Astrocyte of the cerebellum (primary cell): Measurements from ENCODE around the gene MORC3.
"Not testable (repeated sequence)": the region's sequence is repeated elsewhere in the genome, so short reads cannot be mapped to it uniquely, and the experiment has no call there.

Source experiments
- DNase-seq: peaks from one replicate; pipeline ENCODE4 v3.0.0-alpha.2; 2011; ENCODE audit warnings: low read depth
- H3K4me3 ChIP-seq: 2 replicates; pipeline ENCODE4 v1.5.1; 2011; ENCODE audit warnings: mild to moderate bottlenecking, low read depth, low read length, moderate library complexity
- CTCF ChIP-seq: IDR thresholded peaks from 2 replicates; pipeline ENCODE4 v1.5.1; 2012; ENCODE audit warnings: low read length, low read depth, moderate library complexity, mild to moderate bottlenecking; ENCODE audit errors: missing control alignments
- in situ Hi-C: cut with HindIII; loops from 2 replicates; pipeline ENCODE4 v1.10.0; 2017; ENCODE audit warnings: low sequenced_read_pairs

MORC3 gene

GRCh38 chr21:36297406-36297937, 22.5 kb upstream of the MORC3 start:
- H3K4me3 ChIP-seq, result no peak overlapping the region
- TF ChIP-seq CTCF, result no peak
- in situ Hi-C loops, result no loop called here
- no peak for DNase-seq

DNA sequence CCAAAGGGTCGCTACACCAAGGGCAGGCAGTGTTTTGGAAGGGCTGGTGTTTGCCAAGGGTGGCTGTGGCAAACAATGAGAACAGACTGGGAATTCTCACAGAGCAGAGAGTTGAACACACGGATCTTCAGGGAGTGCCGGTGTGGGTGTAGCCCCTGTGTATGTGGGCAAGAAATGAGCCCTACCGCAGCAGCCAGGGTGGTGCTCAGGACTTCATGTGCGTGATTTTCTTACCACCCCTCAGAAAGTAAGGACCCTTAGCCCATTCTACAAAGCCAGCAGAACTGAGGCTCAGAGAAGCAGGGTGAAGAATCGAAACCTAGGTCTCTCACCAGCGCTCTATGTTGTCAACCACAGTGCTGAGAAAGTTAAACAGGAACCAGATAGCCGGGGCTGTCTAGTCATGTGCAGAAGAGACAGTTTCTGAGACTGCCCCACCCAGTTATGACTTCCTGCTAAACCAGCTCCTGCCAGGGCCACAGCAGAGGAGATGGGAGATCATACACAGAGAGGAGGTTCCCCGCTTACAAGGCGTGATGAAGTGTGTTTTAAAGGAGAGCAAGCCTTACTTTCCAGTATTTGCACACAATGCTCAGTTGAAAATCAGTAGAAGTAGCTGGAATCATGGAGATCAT, 21.9 kb upstream of the MORC3 start:
- no peak for TF ChIP-seq CTCF
- no peak overlapping the region for H3K4me3 ChIP-seq
- in situ Hi-C loops, result no loop called here
- no peak for DNase-seq

DNA sequence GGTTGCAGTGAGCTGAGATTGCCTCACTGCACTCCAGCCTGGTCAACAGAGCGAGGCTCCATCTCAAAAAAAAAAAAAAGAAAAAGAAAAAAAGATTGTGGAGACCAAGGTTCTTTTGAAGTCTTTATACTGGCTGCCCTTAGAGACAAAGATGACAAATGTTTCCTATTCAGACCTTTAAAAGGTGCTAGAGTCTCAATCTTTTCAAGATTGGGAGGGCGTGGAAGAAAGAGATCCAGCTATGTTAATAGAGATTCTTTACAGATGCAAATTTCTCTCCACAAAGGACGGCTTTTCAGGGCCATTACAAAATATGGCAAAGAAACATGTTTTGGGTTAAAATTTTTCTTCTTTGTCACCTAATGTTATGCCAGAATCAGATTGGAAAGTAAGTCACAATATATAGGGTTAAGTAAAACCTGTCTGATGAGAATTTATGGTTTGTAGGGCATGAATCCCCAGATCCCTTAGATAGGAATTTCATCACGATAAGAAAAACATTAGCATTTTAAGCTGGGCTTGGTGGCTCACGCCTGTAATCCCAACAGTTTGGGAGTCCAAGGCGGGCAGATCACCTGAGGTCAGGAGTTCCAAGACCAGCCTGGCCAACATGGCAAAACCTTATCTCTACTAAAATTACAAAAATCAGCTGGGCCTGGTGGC, 13.0 kb upstream of the MORC3 start:
- DNase-seq, result no peak
- in situ Hi-C loops, result no loop called here
- no peak overlapping the region for H3K4me3 ChIP-seq
- TF ChIP-seq CTCF, result no peak

DNA sequence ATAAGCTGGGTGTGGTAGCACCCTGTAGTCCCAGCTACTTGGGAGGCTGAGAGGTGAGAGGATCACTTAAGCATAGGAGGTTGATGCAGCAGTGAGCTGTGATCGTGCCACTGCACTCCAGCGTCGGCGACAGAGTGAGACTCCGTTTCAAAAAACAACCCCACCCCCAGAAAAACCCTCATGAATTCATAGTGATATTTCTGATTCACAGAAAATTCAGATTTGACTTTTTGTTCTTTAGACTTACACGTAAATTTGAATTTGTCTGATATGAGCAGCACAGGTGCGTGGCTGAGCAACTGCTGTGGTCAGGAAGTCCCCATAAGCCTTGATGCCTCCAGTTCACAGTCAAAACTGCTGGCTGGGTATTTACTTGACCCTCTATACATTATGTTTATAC, 10.0 kb upstream of the MORC3 start:
- H3K4me3 ChIP-seq, result no peak overlapping the region
- TF ChIP-seq CTCF, result no peak
- no peak for DNase-seq
- in situ Hi-C loops, result no loop called here

- H3K4me3 ChIP-seq, DNase-seq, in situ Hi-C loops: not testable (repeated sequence)
Observed at GRCh38 chr21:36313446-36313845, 6.6 kb upstream of the MORC3 start.

DNA sequence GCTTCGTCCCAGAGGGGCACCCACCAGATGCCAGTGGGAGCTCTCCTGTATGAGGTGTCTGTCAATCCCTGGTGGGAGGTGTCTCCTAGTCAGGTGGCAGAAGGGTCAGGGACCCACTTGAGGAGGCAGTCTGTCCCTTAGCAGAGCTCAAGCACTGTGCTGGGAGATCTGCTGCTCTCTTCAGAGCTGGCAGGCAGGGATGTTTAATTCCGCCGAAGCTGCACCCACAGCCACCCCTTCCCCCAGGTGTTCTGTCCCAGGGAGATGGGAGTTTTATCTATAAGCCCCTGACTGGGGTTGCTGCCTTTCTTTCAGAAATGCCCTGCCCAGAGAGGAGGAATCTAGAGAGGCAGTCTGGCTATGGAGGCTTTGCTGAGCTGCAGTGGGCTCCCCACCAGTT, 4.0 kb upstream of the MORC3 start:
- DNase-seq, in situ Hi-C loops: not testable (repeated sequence)

GRCh38 chr21:36316872-36317484, 3.0 kb upstream of the MORC3 start:
- in situ Hi-C loops, result no loop called here
- no peak overlapping the region for H3K4me3 ChIP-seq
- no peak for TF ChIP-seq CTCF
- no peak for DNase-seq

More for the DNA sequence above, 4.0 kb upstream of the MORC3 start:
- not testable (repeated sequence) for H3K4me3 ChIP-seq

DNA sequence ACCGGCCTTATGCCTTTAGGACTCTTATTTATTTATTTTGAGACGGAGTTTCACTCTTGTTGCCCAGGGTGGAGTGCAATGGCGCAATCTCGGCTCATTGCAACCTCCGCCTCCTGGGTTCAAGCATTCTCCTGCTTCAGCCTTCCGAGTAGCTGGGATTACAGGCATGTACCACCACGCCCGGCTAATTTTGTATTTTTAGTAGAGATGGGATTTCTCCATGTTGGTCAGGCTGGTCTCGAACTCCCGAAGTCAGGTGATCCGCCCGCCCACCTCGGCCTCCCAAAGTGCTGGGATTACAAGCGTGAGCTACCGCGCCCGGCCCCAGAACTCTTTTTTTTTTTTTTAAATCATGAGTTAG, 611 bp upstream of the MORC3 start:
- in situ Hi-C loops, DNase-seq: not testable (repeated sequence)
- H3K4me3 ChIP-seq, result peak overlapping the region; percentile 86
